Bone marrow (tissue), 2 donors: ENCODE measurements around the gene GOLM1.
"Not testable (repeated sequence)": the region's sequence is repeated elsewhere in the genome, so short reads cannot be mapped to it uniquely, and the experiment has no call there.

ENCODE experiments used
- DNase-seq, 2 donors: peaks; one replicate each; lab custom pipeline; 2025; lab: John Stamatoyannopoulos, UW

The GOLM1 gene

GRCh38 chr9:86082870-86083269 lies 16.5 kb downstream of the GOLM1 start:
- no peak for DNase-seq

GRCh38 chr9:86079865-86080469 lies 19.4 kb downstream of the GOLM1 start:
- no peak for DNase-seq

- no peak for DNase-seq
These were observed 19.9 kb downstream of the GOLM1 start for GRCh38 chr9:86079421-86079831.

DNA sequence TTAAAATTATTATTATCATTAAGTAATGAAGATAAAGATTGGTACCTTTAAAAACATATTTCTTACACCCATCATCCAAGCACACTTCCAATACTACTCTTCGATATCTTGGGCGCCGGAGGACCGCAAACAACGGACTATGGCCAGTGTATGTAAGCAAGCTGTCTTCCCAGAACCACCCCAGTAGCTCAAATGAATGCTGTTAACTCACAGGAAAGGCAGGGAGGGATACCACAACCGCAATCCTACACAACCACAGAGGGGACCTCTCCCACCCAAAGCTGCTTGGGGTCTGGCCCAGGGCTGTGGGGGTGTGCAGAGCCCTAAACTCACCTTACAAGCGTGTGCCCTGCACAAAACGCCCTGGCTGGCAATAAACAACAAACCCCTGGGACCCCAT lies 20.6 kb downstream of the GOLM1 start:
- DNase-seq: no peak

DNA sequence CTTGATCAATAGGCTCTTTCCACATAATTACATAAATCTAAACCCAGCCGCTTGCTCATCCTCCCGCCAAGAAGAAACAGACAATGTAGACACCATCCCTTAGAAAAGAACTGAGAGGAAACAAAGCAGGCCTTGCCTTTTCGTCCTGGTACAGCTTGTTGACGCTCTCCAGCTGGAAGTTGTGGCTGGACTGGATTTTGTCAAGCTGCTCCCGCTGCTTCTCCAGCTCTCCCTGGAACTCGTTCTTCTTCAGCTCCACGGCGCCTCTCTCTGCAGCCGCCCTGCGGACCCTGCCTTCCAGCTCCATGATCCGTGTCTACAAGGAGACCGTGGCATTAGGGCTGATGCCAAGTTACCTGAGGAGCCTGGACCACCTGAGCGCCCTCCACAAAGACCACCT lies 22.1 kb downstream of the GOLM1 start:
- no peak for DNase-seq

DNA sequence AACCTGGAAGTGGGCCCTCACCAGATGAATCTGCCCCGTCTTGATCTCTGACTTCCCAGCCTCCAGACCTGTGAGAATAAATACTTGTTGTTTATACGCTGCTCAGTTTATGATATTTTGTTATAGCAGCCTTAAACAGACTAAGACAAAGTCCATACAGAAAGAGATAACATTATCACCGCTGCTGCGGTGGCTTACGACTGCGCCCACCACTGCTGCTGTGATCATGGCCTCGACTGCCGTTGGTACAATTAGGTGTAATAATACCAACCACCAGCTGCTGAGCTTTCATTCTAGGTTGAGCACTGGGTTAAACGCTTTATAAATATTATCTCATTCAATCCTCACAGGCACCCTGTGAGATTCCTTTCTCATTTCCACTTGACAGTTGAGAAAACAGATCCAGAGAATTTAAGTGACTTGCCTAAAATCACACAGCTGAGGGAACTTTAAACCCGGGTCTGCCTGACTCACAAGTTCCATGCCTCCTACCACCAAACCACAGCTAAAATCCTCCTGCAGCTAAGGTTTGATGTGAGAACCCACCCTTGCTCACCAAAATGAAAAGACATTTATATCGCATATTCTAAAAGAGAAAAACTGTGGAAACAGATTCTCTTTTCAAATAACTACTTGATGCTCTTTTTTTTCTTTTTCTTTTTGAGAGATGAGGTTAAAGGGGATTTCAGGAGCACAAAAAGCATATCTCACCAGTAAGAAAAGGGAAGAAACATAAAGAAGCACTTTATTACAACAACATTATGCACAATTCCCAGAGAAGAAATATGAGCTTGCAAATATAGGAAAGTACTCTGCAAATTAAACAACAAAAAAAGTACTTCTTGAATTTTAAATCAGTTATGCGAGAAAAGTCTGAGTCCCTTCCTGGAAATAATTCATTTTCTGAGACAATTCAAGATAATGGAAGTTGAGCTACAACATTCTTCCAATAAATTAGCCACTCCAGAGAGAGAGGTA lies 23.9 kb downstream of the GOLM1 start:
- no peak for DNase-seq

- no peak for DNase-seq
These were observed 25.5 kb downstream of the GOLM1 start for GRCh38 chr9:86073839-86074238.

DNA sequence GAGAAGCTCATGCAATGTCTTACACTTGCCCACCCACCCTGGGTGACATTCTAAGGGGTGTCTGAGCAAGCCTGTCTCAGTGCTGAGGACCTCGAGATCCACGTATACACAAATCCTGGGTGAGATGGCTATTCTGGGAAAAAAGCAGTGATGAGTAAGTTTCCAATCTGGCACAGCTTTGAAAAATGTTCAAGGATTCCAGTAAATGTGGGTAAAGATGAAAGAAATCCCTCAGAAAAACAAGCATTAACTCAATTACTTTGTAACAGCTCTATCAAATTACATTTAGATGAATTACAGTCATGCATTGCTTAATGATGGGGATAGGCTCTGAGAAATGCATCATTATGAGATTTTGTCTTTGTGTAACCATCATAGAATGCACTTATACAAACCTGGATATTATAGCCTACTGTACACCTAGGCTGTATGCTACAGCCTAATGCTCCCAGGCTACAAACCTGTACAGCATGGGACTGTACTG lies 26.9 kb downstream of the GOLM1 start:
- DNase-seq: no peak

DNA sequence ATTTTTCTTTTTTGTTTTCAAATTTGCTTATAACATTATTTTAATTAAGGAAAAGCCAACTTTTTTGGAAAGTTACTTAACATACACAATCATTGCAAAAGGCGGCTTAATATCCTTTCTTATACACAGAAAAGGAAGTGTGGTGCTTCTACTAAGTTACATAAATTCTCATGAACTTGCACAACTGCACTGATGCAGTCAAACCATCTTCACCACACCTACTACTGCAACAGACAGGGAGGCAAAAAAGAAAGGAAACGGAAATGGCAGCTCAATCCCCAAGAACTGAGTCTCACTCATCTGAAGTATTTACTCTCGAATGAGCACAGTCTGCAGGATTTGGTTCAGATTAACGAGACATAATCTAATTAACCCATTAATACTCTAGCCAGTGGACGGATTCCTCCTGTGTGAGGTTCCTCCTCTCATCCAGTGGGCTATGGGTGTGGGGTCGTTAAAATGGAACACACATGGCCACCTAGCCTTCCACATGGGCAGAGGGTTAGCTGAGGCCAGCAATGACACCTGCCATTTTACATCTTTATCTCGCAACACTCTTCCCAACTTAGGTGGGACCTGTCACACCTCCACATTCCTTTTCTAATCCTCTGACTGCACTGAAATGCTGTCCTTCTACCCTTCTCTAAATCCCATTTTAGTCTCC lies 30.0 kb downstream of the GOLM1 start:
- DNase-seq: no peak

- no peak for DNase-seq
These were observed 35.1 kb downstream of the GOLM1 start for GRCh38 chr9:86064220-86064619.

- DNase-seq: no peak
These were observed 36.3 kb downstream of the GOLM1 start for GRCh38 chr9:86062845-86063693.

GRCh38 chr9:86061972-86062739 lies 37.2 kb downstream of the GOLM1 start:
- DNase-seq: no peak

DNA sequence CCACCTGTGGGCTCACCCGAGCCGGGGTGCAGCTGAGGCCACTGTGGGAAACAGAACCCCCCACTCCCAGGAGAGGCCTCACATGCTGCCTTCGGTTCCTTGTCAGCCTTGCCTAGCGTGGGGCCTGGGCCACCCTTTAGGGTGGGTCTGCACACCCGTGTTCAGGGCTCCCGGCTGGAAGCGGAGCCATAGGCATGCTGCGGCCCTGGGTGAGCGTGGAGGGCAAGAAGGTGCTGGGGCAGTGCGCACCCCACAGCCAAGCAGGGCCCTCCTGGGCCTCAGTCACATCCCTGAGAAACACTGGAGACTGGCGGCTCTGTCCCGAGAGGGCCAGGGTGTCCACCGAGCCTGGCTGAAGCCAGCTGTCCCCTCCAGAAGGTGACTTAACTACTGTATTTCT lies 41.9 kb downstream of the GOLM1 start:
- DNase-seq: no peak

GRCh38 chr9:86054695-86055094 lies 44.7 kb downstream of the GOLM1 start:
- no peak for DNase-seq

GRCh38 chr9:86052556-86053468 lies 46.5 kb downstream of the GOLM1 start:
- DNase-seq: no peak

DNA sequence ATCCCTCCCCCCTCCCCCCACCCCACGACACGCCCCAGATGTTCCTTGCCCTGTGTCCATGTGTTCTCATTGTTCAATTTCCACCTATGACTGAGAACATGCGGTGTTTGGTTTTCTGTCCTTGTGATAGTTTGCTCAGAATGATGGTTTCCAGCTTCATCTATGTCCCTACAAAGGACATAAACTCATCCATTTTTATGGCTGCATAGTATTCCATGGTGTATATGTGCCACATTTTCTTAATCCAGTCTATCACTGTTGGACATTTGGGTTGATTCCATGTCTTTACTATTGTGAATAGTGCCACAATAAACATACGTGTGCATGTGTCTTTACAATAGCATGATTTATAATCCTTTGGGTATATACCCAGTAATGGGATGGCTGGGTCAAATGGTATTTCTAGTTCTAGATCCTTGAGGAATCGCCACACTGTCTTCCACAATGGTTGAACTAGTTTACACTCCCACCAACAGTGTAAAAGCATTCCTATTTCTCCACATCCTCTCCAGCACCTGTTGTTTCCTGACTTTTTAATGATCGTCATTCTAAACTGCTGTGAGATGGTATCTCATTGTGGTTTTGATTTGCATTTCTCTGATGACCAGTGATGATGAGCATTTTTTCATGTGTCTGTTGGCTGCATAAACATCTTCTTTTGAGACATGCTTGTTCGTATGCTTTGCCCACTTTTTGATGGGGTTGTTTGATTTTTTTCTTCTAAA lies 51.2 kb downstream of the GOLM1 start:
- DNase-seq: not testable (repeated sequence)

DNA sequence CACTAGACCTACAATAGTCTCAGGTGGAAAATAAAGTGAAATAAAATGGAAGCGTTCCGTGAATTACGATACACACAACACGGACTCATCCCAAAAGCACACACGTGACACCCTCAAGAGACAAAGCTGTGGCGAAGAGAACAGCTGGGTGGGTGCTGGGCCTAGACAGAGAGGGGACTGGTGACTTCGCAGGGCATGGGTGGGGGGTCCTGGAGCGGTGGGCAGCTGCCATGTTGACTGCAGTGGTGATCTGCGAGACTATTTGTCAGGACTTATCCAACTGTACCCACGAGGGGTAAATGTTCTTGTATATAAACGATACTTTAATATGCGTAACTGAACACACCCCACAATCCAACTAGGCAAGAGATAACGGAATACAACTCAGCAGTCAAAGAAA lies 52.0 kb downstream of the GOLM1 start:
- no peak for DNase-seq

- DNase-seq: no peak
These were observed 52.4 kb downstream of the GOLM1 start for GRCh38 chr9:86046930-86047341.

DNA sequence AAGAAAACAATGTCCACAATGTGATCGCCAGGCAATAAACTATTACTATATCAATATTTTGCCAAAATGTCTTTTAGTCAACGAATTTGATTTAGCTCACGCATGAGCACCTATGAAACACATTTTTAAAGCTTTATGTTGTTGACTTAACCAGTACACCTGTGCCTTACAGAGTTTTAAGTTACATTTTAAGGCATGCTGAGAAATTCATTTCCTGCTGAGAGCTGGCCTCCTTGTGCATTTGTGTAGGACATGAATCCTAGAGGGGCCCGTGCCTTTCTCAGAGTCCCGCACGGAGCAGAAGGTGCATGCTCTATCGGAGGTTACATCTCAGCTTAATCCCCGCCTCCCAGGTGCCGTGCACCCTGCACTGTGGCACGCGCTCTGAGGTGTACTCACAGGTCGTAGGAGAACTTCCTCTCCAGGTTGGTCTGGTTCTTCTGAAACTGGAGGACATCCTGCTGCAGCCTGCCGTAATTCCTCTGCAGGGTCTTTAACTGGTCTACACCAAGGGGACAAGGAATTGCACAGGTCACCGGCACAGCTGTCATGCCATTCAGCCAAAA lies 53.2 kb downstream of the GOLM1 start:
- no peak for DNase-seq
